ENCODE data around the gene OR1D5. TPM values are rescaled to one million over a fixed set of nuclear protein-coding genes. Genes with fewer than 3 reads are reported as not detected.

The OR1D5 gene
- polyA plus RNA-seq, 1 of the 3 experiments (the other 2 are of a cell fraction), result not detected

- CTCF ChIA-PET, result interaction anchor here (1.1 to 3.4 kb wide), 2 partner anchors 15 to 200 kb away, joined by 3 to 14 read pairs; no protein-coding TSS in a partner anchor
- no peaks in the 10 kb centered on the region for H3K9me2 ChIP-seq
- H3K9me3 ChIP-seq, result 0 out of 2 replicates have a peak, but pooled peaks cover 3% of the 10 kb centered on the region
- 87% methylated on average over 17 of the region's 18 CpGs for WGBS (ENCODE audit: low lambda C conversion rate)
- POLR2A ChIA-PET, result no interaction called here
- H3K4me2 ChIP-seq, result no peak overlapping the region
- no peak for TF ChIP-seq RXRA (IDR thresholded peaks at IDR 0.05; ENCODE audit: borderline replicate concordance, low read depth)
- no peak for TF ChIP-seq GABPA (IDR thresholded peaks at IDR 0.05; ENCODE audit: low read depth)
- DNase-seq, result no peak
- H3K79me2 ChIP-seq (ENCODE audit: insufficient read depth), result peaks cover 4% of the 10 kb centered on the region; the same call in 1 of the 2 replicates
- peaks cover 6 to 26% of the 10 kb centered on the region in 2 experiments for H3K36me3 ChIP-seq (replicated peaks in 1 of 2; ENCODE audit: control insufficient read depth in 1 of 2, insufficient read depth in 2 of 2, low read length in 1 of 2)
- no peaks in the 10 kb centered on the region for H3K27me3 ChIP-seq (ENCODE audit: insufficient read depth)
- H3K4me3 ChIP-seq (ENCODE audit: low read depth in 2 of 2, low read length in 1 of 2), result no peak overlapping the region
- H3K4me1 ChIP-seq (ENCODE audit: control insufficient read depth in 1 of 2, insufficient read depth in 2 of 2, low read depth in 1 of 2, low read length in 1 of 2), result peaks cover 0 to 5% of the 10 kb centered on the region in 2 experiments; a peak in 2 of 4 replicates
- no peaks in the 10 kb centered on the region for H4K20me1 ChIP-seq (ENCODE audit: insufficient read depth)
- H3K9ac ChIP-seq, result no peak overlapping the region
- H2AFZ ChIP-seq (ENCODE audit: low read depth), result no peak overlapping the region
- no peak overlapping the region for H3K27ac ChIP-seq (ENCODE audit: low read depth in 2 of 2, low read length in 1 of 2)
- peaks cover 21% of the 10 kb centered on the region for H3F3A ChIP-seq (replicated peaks; ENCODE audit: insufficient read depth)
Measured at GRCh38 chr17:3027786-3028532, 35.4 kb downstream of the OR1D5 start.

GRCh38 chr17:3026856-3027751 is 36.3 kb downstream of the OR1D5 start:
- H3K4me3 ChIP-seq (ENCODE audit: low read depth in 2 of 2, low read length in 1 of 2), result no peak overlapping the region
- ChIA-PET POLR2A (no interaction called here), CTCF (interaction anchor here (3.4 kb wide), 1 partner anchor 14 kb away, joined by 14 read pairs; no protein-coding TSS in a partner anchor)
- peaks cover 0 to 5% of the 10 kb centered on the region in 2 experiments; a peak in 2 of 4 replicates for H3K4me1 ChIP-seq (ENCODE audit: control insufficient read depth in 1 of 2, insufficient read depth in 2 of 2, low read depth in 1 of 2, low read length in 1 of 2)
- no peak for DNase-seq
- no peak overlapping the region for H2AFZ ChIP-seq (ENCODE audit: low read depth)
- no peaks in the 10 kb centered on the region for H3K9me2 ChIP-seq
- peaks cover 9 to 34% of the 10 kb centered on the region in 2 experiments for H3K36me3 ChIP-seq (replicated peaks in 1 of 2; ENCODE audit: control insufficient read depth in 1 of 2, insufficient read depth in 2 of 2, low read length in 1 of 2)
- no peaks in the 10 kb centered on the region for H4K20me1 ChIP-seq (ENCODE audit: insufficient read depth)
- no peak overlapping the region for H3K9ac ChIP-seq
- H3K79me2 ChIP-seq (ENCODE audit: insufficient read depth), result peaks cover 4% of the 10 kb centered on the region; the same call in 1 of the 2 replicates
- no peak overlapping the region for H3K4me2 ChIP-seq
- 92% methylated on average over 20 of the region's 31 CpGs for WGBS (ENCODE audit: low lambda C conversion rate)
- peaks cover 21% of the 10 kb centered on the region for H3F3A ChIP-seq (replicated peaks; ENCODE audit: insufficient read depth)
- peaks cover 12% of the 10 kb centered on the region; the same call in 1 of the 2 replicates for H3K9me3 ChIP-seq
- no peaks in the 10 kb centered on the region for H3K27me3 ChIP-seq (ENCODE audit: insufficient read depth)
- TF ChIP-seq NFIC (IDR thresholded peaks at IDR 0.05; ENCODE audit: borderline replicate concordance) (no peak), RCOR1 (IDR thresholded peaks at IDR 0.05; ENCODE audit: low read length) (no peak), FOSL2 (IDR thresholded peaks at IDR 0.05; ENCODE audit: borderline replicate concordance, low read depth) (no peak), REST (IDR thresholded peaks at IDR 0.05; ENCODE audit: low read depth, low read length) (no peak), ZBTB33 (IDR thresholded peaks at IDR 0.05; ENCODE audit: borderline replicate concordance, low read depth) (no peak), IRF3 (IDR thresholded peaks at IDR 0.05; ENCODE audit: low read depth, low read length) (no peak), USF2 (IDR thresholded peaks at IDR 0.05; ENCODE audit: borderline replicate concordance, low read depth, low read length) (no peak), FOXJ3 (CRISPR knock-in tag; IDR thresholded peaks at IDR 0.05) (no peak), CHD2 (IDR thresholded peaks at IDR 0.05; ENCODE audit: low read length, partially characterized antibody) (no peak)
- H3K27ac ChIP-seq (ENCODE audit: low read depth in 2 of 2, low read length in 1 of 2), result no peak overlapping the region; a peak in 1 of 4 replicates

All from SK-N-SH (cell line).